ENCODE data around the gene PNMT. TPM values are rescaled to one million over a fixed set of nuclear protein-coding genes. Genes with fewer than 3 reads are reported as not detected.

Gene PNMT
- total RNA-seq, 4 donors from 2014 or later: 1.4 to 28.1 (median 1.8) TPM

- DNase-seq: no peak
- H3K4me3 ChIP-seq: peak overlapping the region; percentile 82 to 89 (median 84)
- TF ChIP-seq POLR2A (IDR thresholded peaks at IDR 0.05): no peak
- peak overlapping the region; percentile 86 to 95 (median 92) for H3K27ac ChIP-seq
- H3K36me3 ChIP-seq: no peaks in the 10 kb centered on the region
- no peaks in the 10 kb centered on the region for H3K27me3 ChIP-seq
- no peaks in the 10 kb centered on the region for H3K9me3 ChIP-seq
- H3K4me1 ChIP-seq: peaks cover 5 to 74% (median 18%) of the 10 kb centered on the region in 4 donors
Observed at GRCh38 chr17:39636587-39636926, 31.7 kb upstream of the PNMT start.

- Histone ChIP-seq H3K4me3 (peak within 1 kb of the TSS; percentile 82 to 89 (median 84)), H3K9me3 (no peaks in the 10 kb centered on the region), H3K4me1 (peaks cover 5 to 75% (median 18%) of the 10 kb centered on the region in 4 donors), H3K36me3 (no peaks in the 10 kb centered on the region), H3K27me3 (no peaks in the 10 kb centered on the region), H3K27ac (peak within 1 kb of the TSS; percentile 86 to 95 (median 92))
- TF ChIP-seq CTCF (IDR thresholded peaks at IDR 0.05) (peak in 5 of 6 experiments; percentile 14 to 36 (median 20)), POLR2A (IDR thresholded peaks at IDR 0.05) (peak; percentile 53 to 87)
- peak; percentile 91 to 97 (median 97) for DNase-seq
Observed at GRCh38 chr17:39636927-39637736, 31.1 kb upstream of the PNMT start, which contains the start of gene STARD3. Gene STARD3 (plus strand): TSS chr17:39637144. CDS start chr17:39653532, 16,388 bp downstream.

DNA sequence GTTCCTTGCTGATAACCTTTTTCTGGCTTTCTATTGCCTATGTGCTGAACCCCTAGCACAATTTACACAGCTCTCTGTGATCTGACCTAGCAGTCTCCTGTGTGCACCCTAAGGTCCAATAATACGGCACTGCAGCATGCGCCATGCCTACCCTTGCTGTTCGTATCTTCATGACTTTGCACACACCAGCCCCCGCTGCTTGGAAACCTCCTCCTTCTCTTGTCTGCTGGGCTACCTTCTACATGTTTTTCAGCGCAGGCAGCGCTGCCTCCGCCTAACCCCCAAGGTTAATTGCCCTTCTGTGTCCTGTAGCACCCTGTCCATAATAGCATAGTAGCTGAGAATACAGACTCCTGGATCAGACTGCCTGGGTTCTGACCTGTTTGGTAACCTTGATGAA is 29.9 kb upstream of the PNMT start:
- peaks cover 3 to 76% (median 18%) of the 10 kb centered on the region in 4 donors for H3K4me1 ChIP-seq
- H3K36me3 ChIP-seq: no peaks in the 10 kb centered on the region
- TF ChIP-seq CTCF (IDR thresholded peaks at IDR 0.05) (no peak), POLR2A (IDR thresholded peaks at IDR 0.05) (no peak)
- peak overlapping the region in 3 of 4 donors; percentile 82 to 89 (median 85) for H3K4me3 ChIP-seq
- H3K27ac ChIP-seq: peak overlapping the region in 1 of 4 donors; percentile 95
- H3K9me3 ChIP-seq: no peaks in the 10 kb centered on the region
- DNase-seq: no peak
- H3K27me3 ChIP-seq: no peaks in the 10 kb centered on the region

DNA sequence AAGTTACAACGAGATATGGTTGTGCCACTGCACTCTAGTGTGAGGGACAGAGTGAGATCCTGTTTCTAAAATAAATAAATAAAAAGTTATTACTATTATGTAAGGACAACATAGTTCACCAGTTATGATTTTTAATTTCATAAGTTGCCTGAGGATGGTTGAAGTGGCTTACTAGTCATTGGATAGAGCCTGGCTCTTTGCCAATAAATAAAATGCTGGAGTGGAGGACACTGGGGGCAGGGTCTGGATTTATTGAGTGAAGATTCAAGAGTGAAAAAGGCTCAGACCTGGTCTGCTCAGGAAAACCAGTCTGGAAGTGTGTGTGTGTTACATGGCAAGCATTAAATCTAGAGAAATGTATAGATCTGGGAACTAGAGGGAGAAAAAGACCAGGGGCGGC is 29.2 kb upstream of the PNMT start:
- Histone ChIP-seq H3K36me3 (no peaks in the 10 kb centered on the region), H3K27me3 (no peaks in the 10 kb centered on the region), H3K27ac (no peak overlapping the region), H3K4me1 (peaks cover 0 to 72% (median 16%) of the 10 kb centered on the region in 4 donors), H3K9me3 (no peaks in the 10 kb centered on the region), H3K4me3 (no peak overlapping the region)
- no peak for DNase-seq
- no peak for TF ChIP-seq CTCF (IDR thresholded peaks at IDR 0.05)
- TF ChIP-seq POLR2A (IDR thresholded peaks at IDR 0.05): no peak

DNA sequence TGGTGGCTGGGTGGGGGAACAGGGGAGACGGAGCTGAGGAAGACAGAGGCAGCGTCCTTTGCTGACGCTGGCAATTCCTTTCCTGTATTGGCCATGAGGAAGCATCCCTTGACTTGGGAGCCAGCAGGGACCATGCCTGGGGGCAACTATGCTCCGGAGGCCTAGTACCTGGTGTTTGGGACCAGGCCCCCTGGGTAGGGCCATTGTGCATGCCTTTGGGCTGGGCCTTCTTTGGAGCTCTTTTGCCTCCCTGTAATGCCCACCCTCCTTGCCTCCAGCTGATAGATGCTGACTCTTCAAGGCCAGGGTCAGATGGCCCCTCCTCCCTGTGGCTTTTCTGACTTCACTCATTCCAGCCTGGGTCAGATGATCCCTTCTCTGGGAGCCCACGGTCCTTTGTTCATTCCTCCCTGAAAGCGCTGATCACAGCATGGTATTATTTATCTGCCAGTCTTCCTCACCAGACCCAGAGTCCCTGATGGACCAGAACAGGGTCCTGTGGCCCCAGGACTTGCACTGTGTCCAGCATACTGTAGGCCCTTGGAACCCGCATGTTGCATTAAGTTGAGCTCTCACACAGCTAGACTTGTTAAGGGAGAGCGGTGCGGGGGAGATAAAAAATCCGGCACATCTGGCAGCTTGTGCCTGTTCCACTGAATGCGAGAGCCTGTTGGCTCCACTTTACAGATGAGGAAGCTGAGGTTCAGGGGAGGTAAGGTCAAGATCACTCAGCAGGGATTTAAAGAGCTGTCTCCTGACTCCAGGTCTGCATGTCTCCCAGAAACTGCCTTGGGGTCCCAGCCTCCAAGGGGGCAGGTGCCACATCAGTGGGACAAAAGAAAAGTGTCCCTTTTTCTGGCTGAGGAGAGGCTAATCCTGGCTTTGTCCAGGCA is 28.4 kb upstream of the PNMT start:
- no peak for DNase-seq
- Histone ChIP-seq H3K27ac (no peak overlapping the region), H3K9me3 (no peaks in the 10 kb centered on the region), H3K4me1 (peaks cover 0 to 65% (median 16%) of the 10 kb centered on the region in 4 donors), H3K27me3 (no peaks in the 10 kb centered on the region), H3K4me3 (no peak overlapping the region), H3K36me3 (no peaks in the 10 kb centered on the region)
- TF ChIP-seq CTCF (IDR thresholded peaks at IDR 0.05) (no peak), POLR2A (IDR thresholded peaks at IDR 0.05) (no peak)
